GM12892 (cell line): ENCODE results near the gene ARID3A.
"Not testable (repeated sequence)": the region's sequence is repeated elsewhere in the genome, so short reads cannot be mapped to it uniquely, and the experiment has no call there.

Experiments used
- POLR2AphosphoS5 ChIP-seq: IDR thresholded peaks from 2 replicates; pipeline ENCODE4 v1.6.1; 2011; ENCODE audit warnings: low read depth, low read length, control low read depth
- TAF1 ChIP-seq: IDR thresholded peaks from 2 replicates; pipeline ENCODE4 v1.6.1; 2011; ENCODE audit warnings: low read depth, mild to moderate bottlenecking, control low read depth, low read length, borderline replicate concordance

DNA sequence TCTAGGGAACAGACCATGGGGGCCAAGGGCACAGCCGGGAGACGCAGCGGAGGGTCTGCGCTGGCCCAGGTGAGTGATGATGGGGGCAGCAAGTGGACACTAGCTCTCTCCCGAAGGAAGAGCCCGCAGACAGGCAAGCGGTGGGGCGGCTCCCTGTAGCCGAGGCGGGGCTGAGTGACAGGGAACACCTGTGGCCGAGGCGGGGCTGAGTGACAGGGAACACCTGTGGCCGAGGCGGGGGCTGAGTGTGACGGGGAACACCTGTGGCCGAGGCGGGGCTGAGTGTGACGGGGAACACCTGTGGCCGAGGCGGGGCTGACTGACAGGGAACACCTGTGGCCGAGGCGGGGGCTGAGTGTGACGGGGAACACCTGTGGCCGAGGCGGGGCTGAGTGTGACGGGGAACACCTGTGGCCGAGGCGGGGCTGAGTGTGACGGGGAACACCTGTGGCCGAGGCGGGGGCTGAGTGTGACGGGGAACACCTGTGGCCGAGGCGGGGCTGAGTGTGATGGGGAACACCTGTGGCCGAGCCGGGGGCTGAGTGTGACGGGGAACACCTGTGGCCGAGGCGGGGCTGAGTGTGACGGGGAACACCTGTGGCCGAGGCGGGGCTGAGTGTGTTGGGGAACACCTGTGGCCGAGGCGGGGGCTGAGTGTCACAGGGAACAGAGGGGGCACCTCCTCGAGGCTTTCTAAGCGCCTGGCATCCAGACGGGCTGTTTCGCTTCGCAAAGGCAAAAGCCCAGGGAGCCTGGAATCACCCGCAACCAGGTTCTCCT, 34.2 kb upstream of the ARID3A start:
- TF ChIP-seq POLR2AphosphoS5, TAF1: not testable (repeated sequence)
